ENCODE measurements around the gene DAGLA. TPM values are rescaled to one million over a fixed set of nuclear protein-coding genes. Genes with fewer than 3 reads are reported as not detected.

DAGLA gene
- total RNA-seq, 4 donors from 2014 or later, result 1.1 to 5.4 (median 3.0) TPM

DNA sequence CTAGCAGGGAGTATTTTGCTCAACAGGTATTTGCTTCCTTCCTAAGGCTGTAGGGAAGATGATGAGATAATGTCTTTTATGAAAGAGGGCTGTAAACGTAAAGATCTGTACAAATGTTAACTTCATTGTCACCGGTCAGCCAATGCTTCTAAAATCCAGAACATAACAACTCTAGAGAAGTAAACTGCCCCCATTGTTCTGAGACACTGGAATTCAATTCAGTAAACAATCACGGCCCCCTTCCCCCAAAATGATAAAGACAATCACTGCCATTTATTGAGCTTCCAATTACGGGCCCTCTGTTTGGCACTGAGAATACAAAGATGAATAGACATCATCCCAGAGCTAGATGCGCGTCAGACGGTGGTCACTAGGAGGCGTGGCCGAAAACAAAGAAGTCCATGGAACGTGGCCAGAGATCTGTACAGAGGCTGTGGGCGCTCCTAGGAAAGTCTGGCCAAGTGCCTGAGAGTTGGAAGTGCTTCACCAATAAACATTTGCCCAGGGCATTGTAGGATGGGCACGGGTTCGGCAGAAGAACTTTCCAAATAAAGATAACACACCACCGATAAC is 111.6 kb downstream of the DAGLA start:
- H3K4me3 ChIP-seq, result peak overlapping the region; percentile 59 to 88 (median 82)
- no peaks in the 10 kb centered on the region for H3K9me3 ChIP-seq
- WGBS, 2 donors, result 2 to 3% methylated on average over 14 of the region's 14 CpGs
- H3K27me3 ChIP-seq, result no peaks in the 10 kb centered on the region
- H3K27ac ChIP-seq, result peak overlapping the region; percentile 89 to 100 (median 94)
- DNase-seq (ENCODE audit: low spot score in 2 of 2), result peak; percentile 54 to 78
- peaks cover 0 to 50% (median 8%) of the 10 kb centered on the region in 3 donors for H3K36me3 ChIP-seq
- peaks cover 0 to 54% (median 21%) of the 10 kb centered on the region in 4 donors for H3K4me1 ChIP-seq
- TF ChIP-seq, protein P1, sequence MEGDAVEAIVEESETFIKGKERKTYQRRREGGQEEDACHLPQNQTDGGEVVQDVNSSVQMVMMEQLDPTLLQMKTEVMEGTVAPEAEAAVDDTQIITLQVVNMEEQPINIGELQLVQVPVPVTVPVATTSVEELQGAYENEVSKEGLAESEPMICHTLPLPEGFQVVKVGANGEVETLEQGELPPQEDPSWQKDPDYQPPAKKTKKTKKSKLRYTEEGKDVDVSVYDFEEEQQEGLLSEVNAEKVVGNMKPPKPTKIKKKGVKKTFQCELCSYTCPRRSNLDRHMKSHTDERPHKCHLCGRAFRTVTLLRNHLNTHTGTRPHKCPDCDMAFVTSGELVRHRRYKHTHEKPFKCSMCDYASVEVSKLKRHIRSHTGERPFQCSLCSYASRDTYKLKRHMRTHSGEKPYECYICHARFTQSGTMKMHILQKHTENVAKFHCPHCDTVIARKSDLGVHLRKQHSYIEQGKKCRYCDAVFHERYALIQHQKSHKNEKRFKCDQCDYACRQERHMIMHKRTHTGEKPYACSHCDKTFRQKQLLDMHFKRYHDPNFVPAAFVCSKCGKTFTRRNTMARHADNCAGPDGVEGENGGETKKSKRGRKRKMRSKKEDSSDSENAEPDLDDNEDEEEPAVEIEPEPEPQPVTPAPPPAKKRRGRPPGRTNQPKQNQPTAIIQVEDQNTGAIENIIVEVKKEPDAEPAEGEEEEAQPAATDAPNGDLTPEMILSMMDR (IDR thresholded peaks at IDR 0.05), result no peak
- TF ChIP-seq EP300 (IDR thresholded peaks at IDR 0.05), result peak in 1 of 2 donors; percentile 83

DNA sequence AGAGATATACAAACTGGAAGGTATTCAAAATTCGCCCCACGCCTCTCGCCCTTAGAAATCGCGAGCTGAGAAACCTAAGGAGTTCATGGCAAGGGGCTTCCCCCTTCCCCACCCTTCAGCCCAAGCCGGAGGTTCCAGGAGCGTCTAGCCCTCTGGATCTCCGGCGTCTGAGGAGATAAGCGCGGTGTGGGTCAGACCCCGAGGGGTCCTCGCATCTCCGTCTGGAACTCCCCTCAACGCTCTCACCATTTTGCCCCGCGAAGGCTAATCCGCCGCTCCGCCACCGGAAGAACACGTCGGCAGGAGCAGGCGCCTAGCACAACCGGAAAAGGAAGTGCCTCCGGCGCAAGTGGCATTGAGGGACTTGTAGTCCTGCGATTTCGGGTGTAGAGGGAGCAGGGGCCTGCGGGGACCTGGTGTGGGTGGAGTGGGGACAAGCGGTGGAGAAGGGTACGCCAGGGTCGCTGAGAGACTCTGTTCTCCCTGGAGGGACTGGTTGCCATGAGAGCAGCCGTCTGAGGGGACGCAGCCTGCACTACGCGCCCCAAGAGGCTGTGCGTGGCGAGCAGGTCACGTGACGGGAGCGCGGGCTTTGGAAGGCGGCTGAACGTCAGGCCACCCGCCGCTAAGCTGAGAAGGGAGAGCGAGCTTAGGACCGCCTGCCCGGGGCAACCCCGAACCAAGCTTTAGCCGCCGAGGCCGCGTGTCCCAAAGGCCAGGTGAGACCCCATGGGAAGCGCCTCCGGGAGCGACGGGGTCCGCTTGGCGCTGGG is 112.3 kb downstream of the DAGLA start, which contains the start of the genes FEN1 and TMEM258:
FEN1 (plus strand) TSS at position 602 of the 773 bp plus-strand sequence. CDS start 2,451 bp downstream, outside the sequence.
TMEM258 (minus strand) TSS at position 290 of the 773 bp plus-strand sequence; CDS start at position 249, 41 bp downstream.
- Histone ChIP-seq H3K9me3 (no peaks in the 10 kb centered on the region), H3K4me3 (peak within 1 kb of the TSS; percentile 59 to 88 (median 82)), H3K27me3 (no peaks in the 10 kb centered on the region), H3K27ac (peak within 1 kb of the TSS; percentile 89 to 100 (median 94)), H3K4me1 (peaks cover 0 to 60% (median 21%) of the 10 kb centered on the region in 4 donors), H3K36me3 (peaks cover 0 to 44% (median 8%) of the 10 kb centered on the region in 3 donors)
- TF ChIP-seq POLR2A (IDR thresholded peaks at IDR 0.05), result peak; percentile 82 to 89
- TF ChIP-seq, protein P1 (IDR thresholded peaks at IDR 0.05), result peak in 2 of 5 experiments; percentile 51 to 62
- TF ChIP-seq EP300 (IDR thresholded peaks at IDR 0.05), result peak; percentile 82 to 98
- peak; percentile 81 to 89 for DNase-seq (ENCODE audit: low spot score in 2 of 2)
- WGBS, 2 donors, result 0% methylated on average over 50 of the region's 61 CpGs

DNA sequence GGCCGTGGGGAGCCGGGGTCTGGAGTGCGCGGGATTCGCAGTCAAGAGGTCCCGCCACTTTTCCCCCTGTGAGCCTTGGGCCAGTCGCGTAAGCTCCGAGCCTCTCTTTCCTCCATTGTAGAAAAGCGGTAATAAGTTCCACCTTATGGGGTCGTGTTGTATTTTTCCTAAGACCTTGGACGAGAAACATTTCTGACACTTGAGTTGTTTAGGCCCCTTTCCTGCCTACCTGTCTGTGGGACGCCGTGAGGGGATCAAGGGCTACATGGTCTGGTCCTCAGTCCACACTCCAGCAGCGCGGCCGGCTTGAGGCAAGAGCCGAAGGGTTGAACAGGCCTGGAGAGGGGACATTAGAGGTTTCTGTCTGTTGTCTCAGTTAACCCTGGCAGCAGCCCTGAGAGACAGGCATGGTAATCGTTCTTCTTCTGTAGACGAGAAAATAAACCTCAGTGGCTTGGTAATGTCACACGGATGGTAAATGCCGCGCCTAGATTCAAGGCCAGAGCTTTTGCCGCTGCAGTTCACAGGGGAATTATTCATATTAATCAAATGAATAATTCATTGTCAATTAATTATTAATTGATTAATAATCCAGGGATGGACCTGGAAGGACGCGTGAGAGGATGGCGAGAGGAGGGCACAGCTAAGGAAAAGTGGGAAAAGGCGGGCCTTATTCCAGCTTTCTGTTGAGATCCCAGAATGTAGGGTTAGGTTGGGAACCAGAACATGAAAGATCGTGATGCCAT is 113.1 kb downstream of the DAGLA start:
- peak overlapping the region; percentile 59 to 88 (median 82) for H3K4me3 ChIP-seq
- WGBS, 2 donors, result 3 to 4% methylated on average over 27 to 29 of the region's 29 CpGs
- peak overlapping the region; percentile 89 to 100 (median 94) for H3K27ac ChIP-seq
- no peak for DNase-seq (ENCODE audit: low spot score in 2 of 2)
- H3K9me3 ChIP-seq, result no peaks in the 10 kb centered on the region
- H3K36me3 ChIP-seq, result peaks cover 0 to 36% (median 8%) of the 10 kb centered on the region in 3 donors
- TF ChIP-seq POLR2A (IDR thresholded peaks at IDR 0.05) (no peak), EP300 (IDR thresholded peaks at IDR 0.05) (no peak)
- TF ChIP-seq, protein P1 (IDR thresholded peaks at IDR 0.05), result no peak
- H3K4me1 ChIP-seq, result peaks cover 0 to 58% (median 21%) of the 10 kb centered on the region in 4 donors
- H3K27me3 ChIP-seq, result no peaks in the 10 kb centered on the region

DNA sequence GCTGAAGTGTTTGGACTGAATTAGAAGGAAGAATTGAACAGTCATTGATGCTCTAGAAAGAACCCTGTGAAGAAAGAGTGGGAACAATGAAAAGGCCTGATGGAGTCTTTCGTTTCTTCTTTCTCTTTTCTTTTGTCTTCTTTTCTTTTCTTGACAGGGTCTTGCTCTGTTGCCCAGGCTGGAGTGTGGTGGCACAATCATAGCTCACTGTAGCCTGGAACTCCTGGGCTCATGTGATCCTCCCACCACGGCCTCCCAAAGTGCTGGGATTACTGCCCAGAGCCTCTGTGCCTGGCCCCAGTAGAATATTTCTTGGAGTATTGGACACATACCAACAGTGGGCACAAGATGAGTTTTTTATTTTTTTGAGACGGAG is 113.6 kb downstream of the DAGLA start:
- 41 to 42% methylated on average over 3 of the region's 3 CpGs for WGBS, 2 donors
- TF ChIP-seq EP300 (IDR thresholded peaks at IDR 0.05) (no peak), POLR2A (IDR thresholded peaks at IDR 0.05) (no peak)
- TF ChIP-seq, protein P1 (IDR thresholded peaks at IDR 0.05), result no peak

More for the DNA sequence above, 113.6 kb downstream of the DAGLA start:
- Histone ChIP-seq H3K27ac (no peak overlapping the region), H3K9me3 (no peaks in the 10 kb centered on the region), H3K4me3 (peak overlapping the region in 1 of 4 donors; percentile 79), H3K36me3 (peaks cover 0 to 31% (median 8%) of the 10 kb centered on the region in 3 donors), H3K27me3 (no peaks in the 10 kb centered on the region), H3K4me1 (peaks cover 0 to 52% (median 21%) of the 10 kb centered on the region in 4 donors)
- DNase-seq (ENCODE audit: low spot score in 2 of 2), result no peak

All from tibial nerve (tissue), 4 donors.